Ishikawa (cell line): Measurements from ENCODE around the gene PLPP4.

Experiments used
- CEBPB ChIP-seq: IDR thresholded peaks from 2 replicates; pipeline ENCODE4 v1.6.1; 2012
- CREB1 ChIP-seq: IDR thresholded peaks from 2 replicates; pipeline ENCODE4 v1.6.1; 2012; ENCODE audit warnings: low read depth
- EGR1 ChIP-seq: IDR thresholded peaks from 2 replicates; pipeline ENCODE4 v1.6.1; 2012
- EP300 ChIP-seq: IDR thresholded peaks from 2 replicates; pipeline ENCODE4 v1.6.1; 2012; ENCODE audit warnings: borderline replicate concordance
- FOXM1 ChIP-seq: IDR thresholded peaks from 2 replicates; pipeline ENCODE4 v1.6.1; 2012; ENCODE audit warnings: low read depth, borderline replicate concordance
- RAD21 ChIP-seq: IDR thresholded peaks from 2 replicates; pipeline ENCODE4 v1.6.1; 2012; ENCODE audit warnings: low read depth
- TCF12 ChIP-seq: IDR thresholded peaks from 2 replicates; pipeline ENCODE4 v1.6.1; 2012; ENCODE audit warnings: low read depth
- TEAD4 ChIP-seq: IDR thresholded peaks from 2 replicates; pipeline ENCODE4 v1.6.1; 2012
- YY1 ChIP-seq: IDR thresholded peaks from 2 replicates; pipeline ENCODE4 v1.6.1; 2012; ENCODE audit warnings: low read depth
- TF ChIP-seq, protein P1 (sequence below): IDR thresholded peaks from 2 replicates; pipeline ENCODE4 v1.6.1; 2012; ENCODE audit warnings: low read depth, mild to moderate bottlenecking
- TF ChIP-seq, protein P2 (sequence below): IDR thresholded peaks from 2 replicates; pipeline ENCODE4 v1.6.1; 2012
- TF ChIP-seq, protein P3 (sequence below): IDR thresholded peaks from 2 replicates; pipeline ENCODE4 v1.6.1; 2012

DNA sequence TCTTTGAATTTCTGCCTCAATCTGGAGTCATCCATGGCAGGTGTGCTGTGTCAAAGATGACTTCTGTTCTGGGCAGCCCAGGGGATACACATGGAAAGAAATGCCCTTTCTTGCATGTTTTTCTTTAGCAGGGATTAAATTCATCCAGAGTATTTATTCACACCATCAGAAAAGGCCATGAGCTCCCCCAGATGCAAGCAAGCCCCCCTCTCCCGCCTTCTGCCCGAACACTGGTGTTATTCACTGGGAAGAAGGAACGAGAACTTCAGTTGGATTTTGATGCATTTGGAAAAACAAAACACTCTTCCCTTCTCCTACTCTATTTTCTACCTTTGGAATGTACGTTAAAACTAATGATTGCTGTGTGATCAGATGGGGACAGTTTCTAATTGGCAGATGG, 1.4 kb downstream of the PLPP4 start:
- TF ChIP-seq, protein P1, sequence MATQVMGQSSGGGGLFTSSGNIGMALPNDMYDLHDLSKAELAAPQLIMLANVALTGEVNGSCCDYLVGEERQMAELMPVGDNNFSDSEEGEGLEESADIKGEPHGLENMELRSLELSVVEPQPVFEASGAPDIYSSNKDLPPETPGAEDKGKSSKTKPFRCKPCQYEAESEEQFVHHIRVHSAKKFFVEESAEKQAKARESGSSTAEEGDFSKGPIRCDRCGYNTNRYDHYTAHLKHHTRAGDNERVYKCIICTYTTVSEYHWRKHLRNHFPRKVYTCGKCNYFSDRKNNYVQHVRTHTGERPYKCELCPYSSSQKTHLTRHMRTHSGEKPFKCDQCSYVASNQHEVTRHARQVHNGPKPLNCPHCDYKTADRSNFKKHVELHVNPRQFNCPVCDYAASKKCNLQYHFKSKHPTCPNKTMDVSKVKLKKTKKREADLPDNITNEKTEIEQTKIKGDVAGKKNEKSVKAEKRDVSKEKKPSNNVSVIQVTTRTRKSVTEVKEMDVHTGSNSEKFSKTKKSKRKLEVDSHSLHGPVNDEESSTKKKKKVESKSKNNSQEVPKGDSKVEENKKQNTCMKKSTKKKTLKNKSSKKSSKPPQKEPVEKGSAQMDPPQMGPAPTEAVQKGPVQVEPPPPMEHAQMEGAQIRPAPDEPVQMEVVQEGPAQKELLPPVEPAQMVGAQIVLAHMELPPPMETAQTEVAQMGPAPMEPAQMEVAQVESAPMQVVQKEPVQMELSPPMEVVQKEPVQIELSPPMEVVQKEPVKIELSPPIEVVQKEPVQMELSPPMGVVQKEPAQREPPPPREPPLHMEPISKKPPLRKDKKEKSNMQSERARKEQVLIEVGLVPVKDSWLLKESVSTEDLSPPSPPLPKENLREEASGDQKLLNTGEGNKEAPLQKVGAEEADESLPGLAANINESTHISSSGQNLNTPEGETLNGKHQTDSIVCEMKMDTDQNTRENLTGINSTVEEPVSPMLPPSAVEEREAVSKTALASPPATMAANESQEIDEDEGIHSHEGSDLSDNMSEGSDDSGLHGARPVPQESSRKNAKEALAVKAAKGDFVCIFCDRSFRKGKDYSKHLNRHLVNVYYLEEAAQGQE, result no peak
- TF ChIP-seq EP300 (no peak), TEAD4 (no peak), FOXM1 (no peak), RAD21 (no peak), YY1 (no peak), EGR1 (no peak), CEBPB (no peak), CREB1 (no peak), TCF12 (no peak)
- TF ChIP-seq, protein P2, sequence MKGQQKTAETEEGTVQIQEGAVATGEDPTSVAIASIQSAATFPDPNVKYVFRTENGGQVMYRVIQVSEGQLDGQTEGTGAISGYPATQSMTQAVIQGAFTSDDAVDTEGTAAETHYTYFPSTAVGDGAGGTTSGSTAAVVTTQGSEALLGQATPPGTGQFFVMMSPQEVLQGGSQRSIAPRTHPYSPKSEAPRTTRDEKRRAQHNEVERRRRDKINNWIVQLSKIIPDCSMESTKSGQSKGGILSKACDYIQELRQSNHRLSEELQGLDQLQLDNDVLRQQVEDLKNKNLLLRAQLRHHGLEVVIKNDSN, result no peak
- TF ChIP-seq, protein P3, sequence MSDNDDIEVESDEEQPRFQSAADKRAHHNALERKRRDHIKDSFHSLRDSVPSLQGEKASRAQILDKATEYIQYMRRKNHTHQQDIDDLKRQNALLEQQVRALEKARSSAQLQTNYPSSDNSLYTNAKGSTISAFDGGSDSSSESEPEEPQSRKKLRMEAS, result no peak
